NK-92 (cell line): ENCODE measurements around the gene TOMM20.

ENCODE experiments used
- DNase-seq: peaks from one replicate; lab custom pipeline; 2025; ENCODE audit not compliant: unreplicated experiment; lab: John Stamatoyannopoulos, UW

TOMM20 gene

DNA sequence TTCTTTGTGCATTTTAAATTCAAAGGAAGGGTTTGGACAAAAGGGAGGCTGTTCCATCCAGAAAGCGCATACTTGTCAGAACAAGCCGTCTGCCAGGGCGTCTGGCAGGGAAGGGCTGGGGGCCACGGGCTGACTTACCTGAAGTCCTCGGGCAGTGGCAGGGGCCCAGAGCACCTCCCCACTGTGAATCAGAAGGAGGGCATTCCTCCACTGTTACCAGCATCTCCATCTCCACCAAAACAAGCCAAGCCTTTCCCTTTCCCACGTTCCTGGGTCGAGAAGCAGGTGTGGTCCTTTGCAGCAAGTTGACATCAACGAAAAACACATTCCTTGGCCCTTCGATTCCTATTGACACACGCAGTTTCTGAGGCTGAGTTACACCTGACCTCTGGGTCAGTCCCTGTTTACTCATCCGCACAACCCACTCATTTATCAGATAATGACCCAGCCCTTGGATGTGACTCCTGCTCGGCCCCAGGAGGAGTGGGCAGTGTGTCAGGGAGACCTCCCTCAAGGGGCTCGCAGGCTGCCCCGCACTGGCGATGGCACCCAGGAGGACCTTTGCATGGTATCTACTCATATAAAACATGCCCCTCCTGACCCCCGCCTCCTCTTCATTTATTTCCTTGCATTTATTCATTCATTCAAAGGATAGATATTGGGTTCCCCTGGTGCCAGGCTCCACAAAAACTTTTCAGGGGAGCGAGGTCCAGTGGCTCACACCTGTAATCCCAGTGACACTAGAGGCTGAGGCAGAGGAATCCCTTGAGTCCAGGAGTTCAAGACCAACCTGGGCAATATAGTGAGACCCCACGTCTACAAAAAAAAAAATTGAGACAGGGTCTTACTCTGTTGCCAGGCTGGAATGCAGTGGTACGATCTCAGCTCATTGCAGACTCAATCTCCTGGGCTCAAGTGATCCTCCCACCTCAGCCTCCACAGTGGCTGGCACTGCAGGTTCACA, 60.2 kb downstream of the TOMM20 start:
- DNase-seq = no peak

DNA sequence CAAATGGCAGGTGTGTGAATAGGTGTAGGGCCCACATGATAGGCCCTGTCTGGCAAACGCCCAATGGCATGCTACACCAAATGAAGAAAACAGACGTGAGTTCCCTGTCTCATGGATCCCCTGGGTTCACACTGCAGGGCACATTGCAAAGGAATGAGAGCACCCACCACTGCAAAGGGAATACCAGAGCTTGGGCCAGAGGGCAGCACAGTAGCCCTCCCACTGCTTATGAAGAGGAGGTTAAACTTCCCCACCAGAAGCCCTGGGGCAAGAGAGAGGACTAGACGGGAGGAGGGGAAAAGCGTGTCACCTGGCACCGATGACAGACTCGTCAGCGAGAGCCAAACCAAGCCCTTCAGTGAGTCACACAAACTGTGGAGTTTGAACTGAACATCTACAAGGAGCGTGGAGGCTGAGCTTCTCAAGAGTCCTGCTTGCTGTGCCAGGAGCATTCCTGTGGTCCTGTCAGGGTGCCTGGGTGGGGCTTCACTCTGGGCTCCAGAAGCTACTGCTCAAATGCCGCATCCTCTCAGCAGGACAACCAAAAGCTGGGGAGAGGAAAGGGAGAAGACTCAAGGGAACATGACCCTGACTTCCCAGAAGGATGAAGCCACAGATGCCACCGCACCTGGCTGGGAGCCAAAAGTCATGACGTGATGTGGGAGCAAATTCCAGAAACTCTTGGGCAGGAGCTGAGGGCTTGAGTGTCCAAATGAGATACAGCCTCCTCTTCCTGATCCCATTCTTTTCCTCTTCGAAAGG, 61.1 kb downstream of the TOMM20 start:
- no peak for DNase-seq

DNA sequence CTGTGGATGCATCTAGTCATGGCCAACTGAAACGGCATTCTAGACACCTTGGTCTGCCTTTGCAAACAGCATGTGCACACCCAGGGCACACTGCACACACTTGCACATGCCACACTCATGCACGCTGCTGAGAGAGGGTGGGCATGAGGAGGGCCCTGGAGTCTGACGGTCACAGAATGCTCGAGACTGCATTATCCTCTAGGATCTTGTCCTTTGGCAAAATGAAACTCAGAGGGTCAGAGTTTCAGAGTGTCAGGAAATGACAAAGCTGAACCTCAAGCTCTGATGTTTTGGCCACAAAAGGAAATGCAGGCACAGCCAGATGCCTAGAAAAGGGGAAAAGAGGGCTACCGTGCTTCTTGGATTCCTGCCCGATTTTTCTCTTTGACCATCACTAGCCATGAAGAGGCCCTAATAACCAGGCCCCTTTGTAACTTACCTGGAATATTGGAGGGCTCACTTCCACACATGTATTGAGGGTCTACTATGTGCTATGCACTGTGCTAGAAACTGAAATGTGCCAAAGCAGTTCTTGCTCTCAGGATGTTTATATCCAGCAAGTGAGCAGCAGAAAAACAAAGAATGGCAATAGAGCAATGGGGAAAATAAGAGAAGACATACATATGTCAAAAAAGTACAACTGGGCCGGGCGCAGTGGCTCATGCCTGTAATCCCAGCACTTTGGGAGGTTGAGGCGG, 65.4 kb downstream of the TOMM20 start:
- no peak for DNase-seq

DNA sequence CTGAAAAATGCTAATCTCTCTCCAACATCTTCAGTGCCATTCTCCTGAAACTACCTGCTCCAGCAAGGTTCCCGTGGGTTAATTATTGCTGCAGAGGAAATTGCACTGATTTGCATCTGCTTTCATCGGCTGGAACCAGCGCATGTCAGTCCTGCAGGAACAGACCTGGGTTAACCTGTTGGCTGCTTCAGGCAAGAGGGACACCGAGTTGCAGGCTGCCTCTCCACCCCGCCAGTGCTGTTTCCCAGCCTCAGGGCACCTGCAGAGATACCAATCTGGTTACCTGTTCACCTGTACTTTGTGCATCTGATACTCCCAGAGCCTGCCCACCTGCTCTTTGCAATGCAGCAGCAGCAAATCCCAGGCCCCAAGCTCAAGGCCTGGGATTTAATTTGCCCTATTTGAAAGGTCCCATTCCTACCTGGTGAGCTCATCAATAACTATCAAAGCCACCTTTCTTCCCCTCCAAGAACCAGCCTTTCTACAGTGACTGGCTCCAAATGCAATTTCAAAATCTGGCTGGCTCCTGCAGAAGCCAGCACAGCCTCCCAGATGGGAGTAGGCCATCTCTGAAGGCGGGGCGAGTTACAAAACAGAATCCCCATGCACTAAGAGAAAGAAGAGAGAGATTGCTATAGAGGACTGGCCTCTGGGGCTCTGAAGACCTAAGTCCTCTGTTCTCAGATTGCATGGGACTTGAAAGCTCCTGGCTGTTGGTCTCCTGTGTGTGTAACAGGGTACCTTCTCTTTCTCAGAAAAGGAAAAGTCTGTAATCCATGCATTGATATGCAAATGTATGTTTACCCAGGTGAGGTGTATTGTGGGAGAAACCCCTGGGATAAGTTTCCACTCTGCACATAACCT, 67.8 kb downstream of the TOMM20 start:
- no peak for DNase-seq
